PC-3 (cell line): ENCODE measurements around the gene PLA2G4B. TPM values are rescaled to one million over a fixed set of nuclear protein-coding genes. Genes with fewer than 3 reads are reported as not detected.

ENCODE experiments used
- ATAC-seq: fragments of 200-7000 bp; cut with Tn5 transposase; 2 replicates; pipeline ENCODE4 v1.9.1; 2020; ENCODE audit warnings: mild to moderate bottlenecking, moderate library complexity
- BruUV-seq: library from RNA; stranded (reverse); fragments of 400-500 nt; replicated peaks from 2 replicates; lab custom pipeline; 2021; lab: Mats Ljungman, UMichigan
- CTCF ChIA-PET: fragments of 300-600 bp; sonication (Branson Sonifier 250); formaldehyde crosslinking; loops from one replicate; lab custom pipeline; 2022; ENCODE audit warnings: antibody characterized with exemption; lab: Charles Lee
- POLR2A ChIA-PET: fragments of 300-600 bp; sonication (Branson Sonifier 250); formaldehyde crosslinking; loops from one replicate; lab custom pipeline; 2022; ENCODE audit warnings: antibody characterized with exemption; ENCODE audit not compliant: unreplicated experiment; lab: Charles Lee
- DNase-seq: peaks from one replicate; pipeline ENCODE4 v3.0.0-alpha.2; 2015
- H2AFZ ChIP-seq: fragments of 300-600 bp; sonication (generic); 2 replicates; pipeline ENCODE4 v1.6.0; 2016; ENCODE audit warnings: antibody characterized with exemption, low read length
- H3F3A ChIP-seq: fragments of 300-600 bp; sonication (generic); one replicate; pipeline ENCODE4 v1.6.0; 2017; ENCODE audit warnings: antibody characterized with exemption, low read length, control low read depth, mild to moderate bottlenecking; ENCODE audit not compliant: unreplicated experiment
- H3K27ac ChIP-seq: fragments of 300-600 bp; sonication (generic); 2 replicates; pipeline ENCODE4 v1.5.1; 2016; ENCODE audit warnings: mild to moderate bottlenecking, low read length
- H3K27me3 ChIP-seq: fragments of 300-600 bp; sonication (generic); 2 replicates; pipeline ENCODE4 v1.6.1; 2016; ENCODE audit warnings: low read length, mixed read lengths
- H3K36me3 ChIP-seq: fragments of 300-600 bp; sonication (generic); 2 replicates; pipeline ENCODE4 v1.6.1; 2016; ENCODE audit warnings: low read depth, mixed run types, low read length, mixed read lengths
- H3K4me1 ChIP-seq: fragments of 300-600 bp; sonication (generic); 2 replicates; pipeline ENCODE4 v1.5.1; 2016; ENCODE audit warnings: low read length; ENCODE audit not compliant: insufficient read depth
- H3K4me2 ChIP-seq: fragments of 300-600 bp; sonication (generic); 2 replicates; pipeline ENCODE4 v1.6.0; 2016; ENCODE audit warnings: low read length
- H3K4me3 ChIP-seq: fragments of 300-600 bp; sonication (generic); 2 replicates; pipeline ENCODE4 v1.5.1; 2016; ENCODE audit warnings: mild to moderate bottlenecking, low read length, mixed read lengths
- H3K79me2 ChIP-seq: fragments of 300-600 bp; sonication (generic); 2 replicates; pipeline ENCODE4 v1.6.1; 2017; ENCODE audit warnings: low read length, mixed read lengths
- H3K9ac ChIP-seq: fragments of 300-600 bp; sonication (generic); 2 replicates; pipeline ENCODE4 v1.6.0; 2016; ENCODE audit warnings: mild to moderate bottlenecking, low read length
- H3K9me2 ChIP-seq: fragments of 300-600 bp; sonication (generic); replicated peaks from 2 replicates; pipeline ENCODE4 v1.6.1; 2016; ENCODE audit warnings: mixed run types, low read length, mixed read lengths
- H3K9me3 ChIP-seq: fragments of 300-600 bp; sonication (generic); 2 replicates; pipeline ENCODE4 v1.6.1; 2016; ENCODE audit warnings: low read length, mixed read lengths
- H4K20me1 ChIP-seq: fragments of 300-600 bp; sonication (generic); 2 replicates; pipeline ENCODE4 v1.6.1; 2016; ENCODE audit warnings: low read length, mixed read lengths
- CTCF ChIP-seq: fragments of 300-600 bp; sonication (generic); conservative IDR thresholded peaks from 2 replicates; pipeline ENCODE4 v1.5.1; 2017; ENCODE audit warnings: antibody characterized with exemption, low read depth, mild to moderate bottlenecking, low read length
- EZH2 ChIP-seq: fragments of 300-600 bp; sonication (generic); IDR thresholded peaks from one replicate; pipeline ENCODE4 v1.6.1; 2017; ENCODE audit warnings: antibody characterized with exemption, mild to moderate bottlenecking, low read length; ENCODE audit not compliant: unreplicated experiment
- EZH2phosphoT487 ChIP-seq: fragments of 300-600 bp; sonication (generic); IDR thresholded peaks from 2 replicates; pipeline ENCODE4 v1.6.1; 2018; ENCODE audit warnings: mild to moderate bottlenecking, antibody characterized with exemption, low read length, borderline replicate concordance
- intact Hi-C: fragments of 100-400 bp; cut with micrococcal nuclease; formaldehyde crosslinking; loops from 2 replicates; pipeline ENCODE4 v1.9.0; 2023
- total RNA-seq: library from RNA; depleted of rRNA; stranded (reverse); fragments of >200 nt; gene quantifications from 2 replicates; pipeline ENCODE4 v1.2.3, GENCODE V29; 2014

The PLA2G4B gene
- total RNA-seq, 1 experiment from 2014 or later: 12.2 TPM

GRCh38 chr15:41840673-41841072 lies 2.0 kb downstream of the PLA2G4B start:
- Histone ChIP-seq H3K27ac (no peak overlapping the region), H2AFZ (no peak overlapping the region), H3K4me3 (no peak overlapping the region), H4K20me1 (no peaks in the 10 kb centered on the region), H3K4me2 (no peak overlapping the region), H3K9ac (no peak overlapping the region), H3K4me1 (peaks cover 17% of the 10 kb centered on the region), H3K79me2 (no peaks in the 10 kb centered on the region), H3K9me3 (no peaks in the 10 kb centered on the region), H3K27me3 (no peaks in the 10 kb centered on the region), H3F3A (no peaks in the 10 kb centered on the region), H3K36me3 (no peaks in the 10 kb centered on the region), H3K9me2 (no peaks in the 10 kb centered on the region)
- ChIA-PET POLR2A (no interaction called here), CTCF (no interaction called here)
- BruUV-seq: no TSS peak
- no peak for DNase-seq
- intact Hi-C loops: no loop called here
- TF ChIP-seq EZH2 (no peak), CTCF (no peak), EZH2phosphoT487 (no peak)
- ATAC-seq: no peak

- Histone ChIP-seq H3K4me3 (no peak overlapping the region), H3K9ac (no peak overlapping the region), H3K9me2 (no peaks in the 10 kb centered on the region), H3K27me3 (no peaks in the 10 kb centered on the region), H3K4me1 (peaks cover 17% of the 10 kb centered on the region), H3F3A (no peaks in the 10 kb centered on the region), H4K20me1 (no peaks in the 10 kb centered on the region), H3K79me2 (no peaks in the 10 kb centered on the region), H3K4me2 (no peak overlapping the region), H3K9me3 (no peaks in the 10 kb centered on the region), H3K36me3 (no peaks in the 10 kb centered on the region), H3K27ac (no peak overlapping the region), H2AFZ (no peak overlapping the region)
- ChIA-PET CTCF (no interaction called here), POLR2A (no interaction called here)
- ATAC-seq (no peak), DNase-seq (no peak)
- no TSS peak for BruUV-seq
- intact Hi-C loops: no loop called here
- TF ChIP-seq EZH2 (no peak), CTCF (no peak), EZH2phosphoT487 (no peak)
Measured at GRCh38 chr15:41841131-41841530, 2.5 kb downstream of the PLA2G4B start.

GRCh38 chr15:41842229-41842628 lies 3.6 kb downstream of the PLA2G4B start:
- CTCF ChIA-PET: no interaction called here
- ATAC-seq: no peak
- Histone ChIP-seq H3K4me3 (no peak overlapping the region), H3K36me3 (no peaks in the 10 kb centered on the region), H3K4me1 (peaks cover 17% of the 10 kb centered on the region), H3K9me3 (no peaks in the 10 kb centered on the region), H3K27me3 (no peaks in the 10 kb centered on the region), H3K9me2 (no peaks in the 10 kb centered on the region), H3F3A (no peaks in the 10 kb centered on the region), H3K9ac (no peak overlapping the region), H4K20me1 (no peaks in the 10 kb centered on the region), H3K79me2 (no peaks in the 10 kb centered on the region), H3K27ac (no peak overlapping the region), H2AFZ (no peak overlapping the region), H3K4me2 (no peak overlapping the region)
- no peak for TF ChIP-seq CTCF
- no peak for TF ChIP-seq EZH2
- TF ChIP-seq EZH2phosphoT487: no peak
- BruUV-seq: no TSS peak
- intact Hi-C loops: no loop called here
- no peak for DNase-seq
- POLR2A ChIA-PET: no interaction called here
